COLO668 (cell line): ENCODE results near the gene BARHL1.

Experiments
- DNase-seq: peaks from one replicate; lab custom pipeline; 2025; ENCODE audit not compliant: unreplicated experiment; lab: John Stamatoyannopoulos, UW

BARHL1 gene

GRCh38 chr9:132582276-132582785, at the start of gene BARHL1:
TSS of gene BARHL1 (plus strand) at chr9:132582606. CDS start at chr9:132582798, 192 bp downstream.
- no peak for DNase-seq

- no peak for DNase-seq
Observed at GRCh38 chr9:132534832-132535231, 47.6 kb upstream of the BARHL1 start.

DNA sequence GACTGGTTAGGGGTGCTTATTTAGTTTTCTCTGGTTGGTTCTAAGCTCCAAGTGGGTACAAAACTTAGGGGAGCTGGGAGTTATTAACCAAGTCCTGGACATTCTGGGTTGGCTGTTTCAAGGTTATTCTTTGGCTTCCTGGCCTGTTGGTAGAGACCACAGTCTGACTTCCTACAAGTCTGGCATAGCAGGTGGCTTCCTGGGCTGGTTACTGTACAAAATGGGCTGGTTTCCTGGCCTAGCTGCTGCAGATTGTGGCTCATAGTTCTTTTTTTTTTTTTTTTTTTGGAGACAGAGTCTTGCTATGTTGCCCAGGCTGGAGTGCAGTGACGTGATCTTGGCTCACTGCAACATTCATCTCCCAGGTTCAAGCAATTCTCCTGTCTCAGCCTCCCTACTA, 46.3 kb upstream of the BARHL1 start:
- DNase-seq: no peak

DNA sequence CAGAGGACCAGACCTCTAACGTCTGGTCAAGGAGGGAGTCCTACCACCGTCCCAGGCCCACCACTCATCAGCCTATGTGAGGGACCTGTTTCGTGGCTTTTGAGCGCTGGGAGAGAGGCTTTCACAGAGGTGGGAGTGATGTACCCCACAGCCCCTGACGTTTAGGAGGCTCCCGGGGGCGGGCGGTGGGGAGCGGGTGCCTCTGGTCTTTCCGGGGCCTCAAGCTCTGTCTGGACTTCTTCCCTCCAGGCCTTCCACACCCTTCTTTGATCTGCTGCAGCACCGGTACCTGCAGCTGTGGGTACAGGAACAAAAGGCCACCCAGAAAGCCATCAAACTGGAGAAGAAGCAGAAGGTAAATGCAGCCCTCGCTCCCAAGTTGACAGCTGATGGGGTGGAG, 45.1 kb upstream of the BARHL1 start:
- DNase-seq: no peak

DNA sequence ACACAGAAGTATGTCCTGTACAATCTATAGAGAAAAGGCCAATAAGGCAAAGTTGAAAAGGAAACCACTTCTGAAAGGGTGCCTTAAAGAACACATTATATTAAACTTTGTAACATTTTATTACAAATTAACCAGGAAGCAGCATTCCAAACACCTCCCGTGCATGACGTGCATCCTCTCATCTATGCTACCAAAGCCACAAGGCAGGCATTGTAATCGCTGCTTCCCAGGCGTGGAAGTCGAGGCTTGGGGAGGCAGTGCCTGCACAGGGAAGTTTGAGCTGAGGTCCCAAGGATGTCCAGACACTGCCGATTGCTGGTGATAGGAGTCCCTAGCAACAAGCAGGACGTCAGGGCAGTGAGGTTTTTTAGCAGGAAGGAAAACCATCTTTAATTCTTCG, 44.3 kb upstream of the BARHL1 start:
- no peak for DNase-seq

GRCh38 chr9:132539096-132539495, 43.3 kb upstream of the BARHL1 start:
- DNase-seq: no peak

DNA sequence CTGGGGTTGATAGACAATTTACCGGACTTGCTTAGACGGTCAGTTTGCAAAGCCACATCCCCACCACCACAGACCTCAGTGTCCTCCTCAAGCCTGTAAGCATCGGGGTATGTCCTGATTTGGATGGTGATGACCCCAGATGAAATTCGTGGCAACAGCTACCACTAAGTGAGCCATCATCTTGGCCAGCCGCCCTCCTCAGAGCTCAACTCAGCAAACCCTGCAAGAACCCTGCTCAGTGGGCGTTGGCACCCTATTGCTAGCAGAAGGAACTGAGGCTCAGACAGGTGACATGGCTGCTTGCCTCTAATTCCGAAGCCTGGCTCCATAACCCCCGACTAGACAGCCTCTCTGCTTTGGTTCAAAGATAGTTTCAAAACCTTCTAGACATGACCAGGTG, 41.4 kb upstream of the BARHL1 start:
- no peak for DNase-seq

DNA sequence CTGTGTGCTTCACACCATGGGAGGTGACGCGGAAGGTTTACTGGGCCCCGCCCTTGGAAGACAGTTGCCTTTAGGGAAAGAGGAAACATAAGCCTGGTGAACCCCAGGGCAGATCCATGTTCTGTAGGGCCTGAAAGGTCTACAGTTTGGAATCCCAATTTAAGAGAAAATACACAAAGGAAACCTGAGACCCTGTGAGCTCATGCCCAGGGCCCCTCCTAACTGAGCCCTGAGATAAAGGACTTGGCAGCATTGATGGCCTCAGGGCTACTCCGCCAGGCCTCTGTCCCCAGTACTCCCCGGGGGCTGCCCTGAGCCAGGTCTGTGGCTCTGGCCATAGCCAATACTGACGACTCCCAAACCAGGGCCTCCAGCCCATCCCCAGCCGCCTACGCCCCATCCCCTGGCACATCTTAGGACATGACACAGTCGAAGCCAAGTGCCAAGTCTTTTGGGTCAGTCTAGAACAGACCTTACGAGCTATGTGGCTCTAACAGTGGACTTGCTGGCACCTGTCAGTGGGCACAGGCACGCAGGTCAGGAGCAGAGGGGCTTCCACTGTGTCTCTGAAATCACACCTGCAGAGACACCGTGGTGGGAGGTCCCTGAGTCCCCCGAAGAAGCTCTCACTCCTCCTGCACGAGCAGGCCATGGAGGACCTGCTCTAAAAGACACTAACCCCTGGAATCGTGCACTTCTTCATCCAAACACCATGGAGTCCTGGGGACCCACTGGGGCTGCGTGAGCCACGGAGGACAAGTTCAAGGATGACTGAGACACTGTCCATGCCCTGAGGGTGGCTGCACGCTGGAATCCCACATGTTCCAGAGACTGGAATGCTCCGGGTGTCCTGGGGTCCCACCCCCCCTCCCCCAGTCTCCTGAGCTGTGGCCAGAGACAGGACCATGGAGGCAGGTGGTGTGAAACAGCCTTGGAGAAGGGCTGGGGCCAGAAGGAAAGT, 40.3 kb upstream of the BARHL1 start:
- DNase-seq: no peak

DNA sequence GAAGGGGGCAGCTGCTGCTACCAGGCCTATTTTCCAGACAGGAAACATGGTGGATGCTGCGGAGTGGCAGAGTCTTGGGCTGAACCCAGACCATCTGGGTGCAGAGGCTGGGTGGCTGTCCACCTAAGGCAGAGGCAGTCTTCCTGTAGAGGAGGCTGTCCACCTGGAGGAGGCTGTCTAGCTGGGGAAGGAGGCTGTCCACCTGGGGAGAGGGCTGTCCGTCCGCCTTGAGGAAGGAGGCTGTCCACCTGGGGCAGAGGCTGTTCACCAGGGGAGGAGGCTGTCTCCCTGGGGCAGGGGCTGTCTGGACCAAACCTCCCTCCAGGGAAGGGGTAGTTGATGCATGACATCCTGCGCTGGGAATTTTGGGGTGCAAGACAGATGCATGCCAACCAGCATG, 39.2 kb upstream of the BARHL1 start:
- no peak for DNase-seq

- DNase-seq: no peak
Observed at GRCh38 chr9:132543960-132544359, 38.4 kb upstream of the BARHL1 start.

GRCh38 chr9:132545578-132545977, 36.8 kb upstream of the BARHL1 start:
- no peak for DNase-seq

DNA sequence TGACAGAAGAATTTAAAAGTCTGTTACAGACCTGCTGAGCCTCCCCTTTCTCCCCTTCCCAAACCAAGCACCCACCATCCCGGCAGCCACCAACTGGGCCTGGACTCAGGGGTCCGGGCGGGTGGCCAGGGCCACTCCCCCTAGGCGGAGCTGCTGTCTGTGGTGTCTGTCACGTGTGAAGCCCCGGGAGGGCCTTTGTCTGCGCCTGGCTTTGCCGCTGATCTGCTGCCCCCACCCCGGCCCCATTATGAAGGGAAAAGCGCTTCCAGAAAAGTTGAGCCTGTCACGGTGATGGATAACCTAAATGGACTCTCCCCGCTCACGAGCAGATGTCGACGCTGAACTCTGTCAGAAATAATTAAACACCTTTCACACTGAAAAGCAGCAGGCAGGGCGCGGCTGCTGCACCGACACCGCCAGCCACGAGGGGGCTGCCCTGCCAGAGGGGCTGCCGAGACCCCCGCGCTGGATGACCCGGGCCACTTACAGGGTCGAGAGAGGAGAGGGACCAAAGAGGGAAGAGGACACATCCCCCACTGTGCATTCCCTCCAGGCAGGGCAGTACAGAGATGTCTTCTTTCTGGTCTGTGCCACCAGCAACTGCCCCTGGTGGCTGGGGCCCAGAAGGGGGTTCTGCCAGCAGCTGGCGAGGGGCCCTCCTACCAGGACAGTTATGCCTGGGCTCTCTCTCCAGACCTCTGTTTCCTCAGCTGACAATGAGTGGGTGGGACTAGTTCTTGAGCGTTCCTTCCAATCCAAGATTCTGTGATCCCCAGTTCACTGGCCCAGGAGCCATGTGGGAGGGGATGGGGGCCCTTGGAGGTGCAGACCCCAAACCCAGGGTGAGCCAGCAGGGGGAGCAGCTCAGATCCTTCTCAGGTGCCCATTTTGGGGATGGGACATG, 36.0 kb upstream of the BARHL1 start:
- no peak for DNase-seq

DNA sequence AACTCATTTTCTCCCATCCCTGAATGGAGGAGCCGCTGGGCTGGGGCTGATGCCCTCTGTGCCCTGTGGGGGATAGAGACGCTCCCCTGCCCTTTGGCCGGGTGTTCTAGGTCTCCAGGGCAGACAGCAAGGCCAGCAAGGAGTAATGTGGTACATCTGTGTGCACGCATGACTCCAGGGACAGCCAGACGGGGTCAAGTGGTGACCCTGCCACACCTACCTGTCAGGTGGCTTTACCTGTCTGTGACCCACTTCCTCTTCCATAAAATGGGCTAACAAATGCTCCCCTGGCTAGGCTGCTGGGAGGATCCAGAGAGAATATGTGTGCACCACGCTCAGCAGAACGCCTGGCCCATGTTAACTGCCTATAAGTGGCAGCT, 35.4 kb upstream of the BARHL1 start:
- DNase-seq: no peak

DNA sequence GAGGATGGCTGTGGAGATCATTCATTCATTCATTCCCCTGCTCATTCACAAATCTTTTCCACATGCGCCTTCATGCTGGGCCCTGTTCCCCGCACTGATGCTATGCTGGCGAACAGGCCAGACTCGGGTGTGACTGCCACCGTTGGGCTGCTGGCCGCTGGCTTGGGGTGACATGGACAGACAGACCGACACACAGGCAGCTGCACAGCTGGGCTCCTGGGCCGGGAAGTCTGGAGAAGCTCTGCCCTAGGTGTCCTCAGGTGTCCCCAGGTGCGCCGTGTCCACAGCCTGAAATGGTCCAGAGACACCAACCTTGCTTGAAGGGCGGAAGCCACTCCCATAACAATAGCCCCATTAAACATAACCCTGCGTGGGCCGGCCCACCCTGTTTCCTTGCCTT, 35.0 kb upstream of the BARHL1 start:
- no peak for DNase-seq

DNA sequence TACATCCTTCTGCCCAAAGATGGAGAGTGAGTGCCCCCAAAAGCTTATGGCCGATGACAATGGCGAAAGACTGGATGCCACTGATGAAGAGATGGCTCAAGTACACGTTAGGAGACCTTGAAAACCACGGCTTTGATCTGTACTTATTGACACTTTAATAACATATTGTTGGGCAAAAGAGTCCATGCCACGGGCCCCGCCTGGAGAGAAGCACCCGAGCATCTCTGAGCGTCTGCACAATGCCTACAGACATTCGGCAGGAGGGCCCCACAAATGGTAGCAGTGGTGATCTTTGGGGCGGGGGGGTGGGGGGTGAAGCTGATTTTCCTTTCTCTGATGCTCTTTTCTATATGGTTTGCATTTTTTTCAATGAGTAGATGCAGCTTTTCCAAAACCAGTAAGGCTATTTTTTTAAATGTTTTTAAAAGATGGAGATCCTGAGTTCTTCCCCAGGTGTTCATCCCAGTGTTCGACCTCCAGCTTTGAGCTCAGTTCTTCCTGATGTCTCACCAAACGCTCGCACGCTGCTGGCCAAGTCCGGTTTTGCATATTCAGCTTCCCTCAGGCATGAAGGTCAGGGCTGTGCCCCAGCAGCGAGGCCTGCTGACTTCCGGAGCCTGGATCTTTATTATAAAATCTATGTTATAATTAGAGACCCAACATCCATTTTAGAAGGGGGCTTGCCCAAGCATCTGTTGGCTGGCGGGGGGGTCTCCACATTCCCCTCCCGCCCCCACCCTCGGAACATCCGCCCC, 34.3 kb upstream of the BARHL1 start:
- DNase-seq: no peak

- no peak for DNase-seq
Observed at GRCh38 chr9:132548751-132549640, 33.4 kb upstream of the BARHL1 start.

GRCh38 chr9:132551556-132551955, 30.9 kb upstream of the BARHL1 start:
- no peak for DNase-seq

DNA sequence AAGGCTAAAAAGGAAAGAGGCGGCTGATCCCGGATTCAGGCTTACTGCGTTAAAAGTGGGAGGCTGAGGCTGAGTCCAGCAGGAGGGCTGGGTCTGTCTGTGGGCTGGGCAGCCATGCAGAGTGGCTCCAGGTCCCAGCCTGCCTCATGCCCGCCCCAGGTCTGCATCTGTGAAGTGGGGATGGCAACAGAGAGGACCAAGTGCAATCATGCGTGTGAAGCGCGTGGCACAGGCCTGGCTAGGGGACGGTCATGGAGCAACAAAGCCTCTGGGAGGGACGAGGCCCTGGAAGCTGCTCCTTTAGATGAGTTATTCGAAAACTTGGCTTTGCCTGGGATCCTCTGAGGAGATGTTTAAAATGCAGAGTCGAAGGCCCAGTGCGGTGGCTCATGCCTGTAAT, 30.4 kb upstream of the BARHL1 start:
- DNase-seq: no peak

- no peak for DNase-seq
Observed at GRCh38 chr9:132554755-132555154, 27.7 kb upstream of the BARHL1 start.

GRCh38 chr9:132555528-132555927, 26.9 kb upstream of the BARHL1 start:
- no peak for DNase-seq
